Dendritic cell treated with granulocyte-macrophage colony-stimulating factor and Interleukin-4, amounts not matched to agents 40 ng/mL and 50 ng/mL, for 4 days (primary cell): Measurements from ENCODE around the gene LEPROT.
A peak's percentile ranks its signal among the peaks of the same experiment; 100 is the strongest.

Experiments used
- H3K27ac Mint-ChIP-seq: one replicate; pipeline ENCODE4 v1.8.0; 2022; ENCODE audit warnings: mild to moderate bottlenecking, mixed read lengths
- H3K27me3 Mint-ChIP-seq: one replicate; pipeline ENCODE4 v1.8.0; 2022; ENCODE audit warnings: mild to moderate bottlenecking, mixed read lengths
- H3K36me3 Mint-ChIP-seq: one replicate; pipeline ENCODE4 v1.8.0; 2022; ENCODE audit warnings: low read depth, mixed read lengths
- H3K4me1 Mint-ChIP-seq: one replicate; pipeline ENCODE4 v1.8.0; 2022; ENCODE audit warnings: low read depth, mixed read lengths
- H3K4me3 Mint-ChIP-seq: one replicate; pipeline ENCODE4 v1.8.0; 2022; ENCODE audit warnings: mild to moderate bottlenecking, moderate library complexity, mixed read lengths
- H3K9me3 Mint-ChIP-seq: one replicate; pipeline ENCODE4 v1.8.0; 2022; ENCODE audit warnings: mixed read lengths
- intact Hi-C: fragments of 100-400 bp; cut with micrococcal nuclease; formaldehyde crosslinking; loops from one replicate; pipeline ENCODE4 v1.15.0; 2022

Gene LEPROT

GRCh38 chr1:65421351-65422025, 1.0 kb downstream of the LEPROT start:
- Mint-ChIP-seq H3K27ac (no peak overlapping the region), H3K4me3 (no peak overlapping the region), H3K9me3 (no peaks in the 10 kb centered on the region), H3K36me3 (peaks cover 27% of the 10 kb centered on the region), H3K27me3 (no peaks in the 10 kb centered on the region), H3K4me1 (peaks cover 22% of the 10 kb centered on the region)
- intact Hi-C loops = loop anchor here (2.0 to 10.0 kb wide), 5 partner anchors 187 to 2003 kb away; no protein-coding TSS in a partner anchor

- Mint-ChIP-seq H3K9me3 (no peaks in the 10 kb centered on the region), H3K4me1 (peaks cover 22% of the 10 kb centered on the region), H3K4me3 (no peak overlapping the region), H3K27ac (no peak overlapping the region), H3K36me3 (peaks cover 37% of the 10 kb centered on the region), H3K27me3 (no peaks in the 10 kb centered on the region)
- intact Hi-C loops = loop anchor here (5.0 to 10.0 kb wide), 4 partner anchors 188 to 2002 kb away; no protein-coding TSS in a partner anchor
Observed at GRCh38 chr1:65422241-65423203, 2.1 kb downstream of the LEPROT start.

DNA sequence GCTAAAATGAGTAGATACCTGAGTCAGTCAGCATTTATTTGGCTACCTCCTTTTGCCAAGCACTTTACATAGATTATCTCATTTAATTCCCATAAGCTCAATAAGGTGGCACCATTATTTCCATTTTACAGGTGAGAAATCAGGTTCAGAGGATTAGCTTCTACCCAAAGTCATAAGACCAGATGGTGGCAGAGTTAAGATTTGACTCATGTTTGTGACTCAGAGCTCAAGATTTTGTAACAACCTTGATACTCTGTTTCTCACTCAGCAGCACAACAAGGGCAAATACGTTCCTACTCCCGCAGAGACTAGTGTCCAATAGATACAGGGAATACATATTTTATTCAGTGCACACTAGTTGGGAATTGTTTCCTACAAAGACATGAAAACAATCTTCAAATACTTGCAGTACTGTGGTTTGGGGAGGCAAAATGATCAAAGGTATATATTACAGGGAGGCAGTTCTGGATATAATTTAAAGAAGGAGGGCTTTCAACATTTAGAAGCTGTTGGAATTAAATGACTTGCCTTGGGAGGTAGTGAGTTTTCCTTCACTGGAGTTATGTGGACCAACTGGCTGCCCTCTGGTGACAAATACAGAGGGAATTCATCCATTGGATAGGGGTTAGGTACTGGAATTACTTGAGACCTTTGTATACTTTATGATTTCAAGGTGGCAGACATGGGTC, 3.6 kb downstream of the LEPROT start:
- Mint-ChIP-seq H3K27ac (no peak overlapping the region), H3K9me3 (no peaks in the 10 kb centered on the region), H3K4me1 (peaks cover 24% of the 10 kb centered on the region), H3K27me3 (no peaks in the 10 kb centered on the region), H3K4me3 (no peak overlapping the region), H3K36me3 (peaks cover 50% of the 10 kb centered on the region)
- intact Hi-C loops = loop anchor here (5.0 to 10.0 kb wide), 4 partner anchors 189 to 2001 kb away; no protein-coding TSS in a partner anchor

- H3K27me3 Mint-ChIP-seq = no peaks in the 10 kb centered on the region
- intact Hi-C loops = loop anchor here (5.0 to 10.0 kb wide), 4 partner anchors 190 to 2000 kb away; no protein-coding TSS in a partner anchor
- H3K9me3 Mint-ChIP-seq = no peaks in the 10 kb centered on the region
- H3K27ac Mint-ChIP-seq = no peak overlapping the region
- peaks cover 25% of the 10 kb centered on the region for H3K4me1 Mint-ChIP-seq
- no peak overlapping the region for H3K4me3 Mint-ChIP-seq
- H3K36me3 Mint-ChIP-seq = peaks cover 55% of the 10 kb centered on the region
Observed at GRCh38 chr1:65424573-65424889, 4.1 kb downstream of the LEPROT start.

DNA sequence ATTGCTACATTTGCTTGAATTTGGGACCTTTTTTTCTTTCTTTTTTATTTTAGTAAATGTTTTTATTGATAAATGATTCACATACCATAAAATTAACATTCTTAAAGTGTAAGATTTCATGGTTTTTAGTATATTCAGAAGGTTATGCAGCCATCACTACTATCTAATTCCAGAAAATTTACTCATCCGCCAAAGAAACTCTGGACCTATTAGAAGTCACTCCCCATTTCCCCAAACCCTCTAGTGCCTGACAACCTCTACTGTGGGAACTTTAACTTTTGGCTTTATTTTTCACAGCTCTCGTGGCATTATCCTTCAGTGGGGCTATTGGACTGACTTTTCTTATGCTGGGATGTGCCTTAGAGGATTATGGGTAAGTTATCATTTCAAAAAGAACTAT, 4.5 kb downstream of the LEPROT start:
- H3K4me1 Mint-ChIP-seq = peaks cover 25% of the 10 kb centered on the region
- H3K4me3 Mint-ChIP-seq = no peak overlapping the region
- no peaks in the 10 kb centered on the region for H3K27me3 Mint-ChIP-seq
- H3K36me3 Mint-ChIP-seq = peaks cover 60% of the 10 kb centered on the region
- intact Hi-C loops = loop anchor here (10.0 kb wide), 3 partner anchors 190 to 2000 kb away; no protein-coding TSS in a partner anchor
- no peaks in the 10 kb centered on the region for H3K9me3 Mint-ChIP-seq
- no peak overlapping the region for H3K27ac Mint-ChIP-seq

DNA sequence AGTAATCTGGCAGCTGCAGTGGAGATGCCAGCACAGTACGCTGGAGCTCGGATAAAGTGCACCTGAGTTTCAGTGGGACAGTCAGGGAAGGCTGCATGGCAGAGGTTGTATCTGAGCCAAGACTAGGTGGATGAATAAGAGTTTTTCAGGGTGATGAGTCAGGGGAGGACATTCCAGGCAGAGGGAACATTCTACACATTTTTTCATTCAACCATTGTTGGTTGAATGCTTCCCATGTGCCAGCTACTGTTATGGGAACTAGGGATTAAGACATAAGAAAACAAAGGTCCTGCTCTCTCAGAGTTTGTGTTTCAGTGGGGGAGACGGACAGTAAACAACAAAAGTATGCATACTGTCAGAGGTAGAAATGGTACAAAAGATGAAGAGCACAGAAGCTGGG, 5.2 kb downstream of the LEPROT start:
- Mint-ChIP-seq H3K36me3 (peaks cover 66% of the 10 kb centered on the region), H3K27me3 (no peaks in the 10 kb centered on the region), H3K27ac (no peak overlapping the region), H3K4me1 (peaks cover 29% of the 10 kb centered on the region), H3K4me3 (no peak overlapping the region), H3K9me3 (no peaks in the 10 kb centered on the region)
- intact Hi-C loops = loop anchor here (10.0 kb wide), 3 partner anchors 191 to 1999 kb away; no protein-coding TSS in a partner anchor

- H3K36me3 Mint-ChIP-seq = peaks cover 89% of the 10 kb centered on the region
- peaks cover 29% of the 10 kb centered on the region for H3K4me1 Mint-ChIP-seq
- H3K27me3 Mint-ChIP-seq = no peaks in the 10 kb centered on the region
- no peaks in the 10 kb centered on the region for H3K9me3 Mint-ChIP-seq
- intact Hi-C loops = loop anchor here (10.0 kb wide), 3 partner anchors 194 to 1996 kb away; no protein-coding TSS in a partner anchor
- no peak overlapping the region for H3K4me3 Mint-ChIP-seq
- H3K27ac Mint-ChIP-seq = no peak overlapping the region
Observed at GRCh38 chr1:65429078-65429477, 8.6 kb downstream of the LEPROT start.

DNA sequence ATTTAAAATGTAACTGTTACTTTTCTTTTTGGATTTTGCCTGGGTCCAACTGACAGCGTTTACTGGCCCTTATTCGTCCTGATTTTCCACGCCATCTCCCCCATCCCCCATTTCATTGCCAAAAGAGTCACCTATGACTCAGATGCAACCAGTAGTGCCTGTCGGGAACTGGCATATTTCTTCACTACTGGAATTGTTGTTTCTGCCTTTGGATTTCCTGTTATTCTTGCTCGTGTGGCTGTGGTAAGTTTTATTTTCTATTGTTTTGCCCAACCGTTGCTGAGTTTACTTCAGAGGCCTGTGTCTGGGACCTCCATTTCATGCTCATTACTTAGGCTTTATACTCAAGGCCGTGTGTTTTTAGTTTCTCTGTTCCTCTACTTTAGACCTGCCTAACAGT, 9.3 kb downstream of the LEPROT start:
- intact Hi-C loops = loop anchor here (2.0 to 10.0 kb wide), 4 partner anchors 195 to 1995 kb away; no protein-coding TSS in a partner anchor
- Mint-ChIP-seq H3K36me3 (peaks cover 88% of the 10 kb centered on the region), H3K4me3 (no peak overlapping the region), H3K27me3 (no peaks in the 10 kb centered on the region), H3K4me1 (peaks cover 25% of the 10 kb centered on the region), H3K9me3 (no peaks in the 10 kb centered on the region), H3K27ac (peak overlapping the region; percentile 20)

DNA sequence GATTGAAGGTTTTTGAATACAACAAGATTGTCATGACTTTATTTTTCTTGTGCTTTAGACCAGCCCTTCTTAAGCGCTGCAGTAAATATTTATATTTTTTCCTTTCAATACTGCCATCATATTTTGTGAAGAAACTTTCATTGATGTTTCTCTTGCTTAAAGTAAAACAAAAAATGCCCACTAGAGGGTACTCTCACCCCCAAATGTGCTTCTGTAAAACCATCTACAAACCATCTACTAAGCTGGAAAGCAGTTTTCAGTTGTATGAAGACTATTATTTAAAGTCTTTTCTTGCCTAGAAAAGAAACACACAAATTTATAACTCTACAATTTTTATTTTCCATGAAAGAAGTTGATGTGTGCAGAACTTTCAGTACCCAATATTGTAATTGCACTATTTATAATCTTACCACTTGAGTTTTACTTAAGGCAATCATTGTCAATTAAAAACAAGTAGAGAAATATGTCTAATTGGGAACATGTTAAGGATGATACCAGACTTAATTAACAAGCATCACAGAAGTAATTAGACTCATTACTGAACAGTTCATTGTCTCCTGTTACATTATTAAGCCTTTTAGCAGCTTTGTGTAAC, 10.7 kb downstream of the LEPROT start:
- Mint-ChIP-seq H3K27ac (no peak overlapping the region), H3K27me3 (no peaks in the 10 kb centered on the region)

DNA sequence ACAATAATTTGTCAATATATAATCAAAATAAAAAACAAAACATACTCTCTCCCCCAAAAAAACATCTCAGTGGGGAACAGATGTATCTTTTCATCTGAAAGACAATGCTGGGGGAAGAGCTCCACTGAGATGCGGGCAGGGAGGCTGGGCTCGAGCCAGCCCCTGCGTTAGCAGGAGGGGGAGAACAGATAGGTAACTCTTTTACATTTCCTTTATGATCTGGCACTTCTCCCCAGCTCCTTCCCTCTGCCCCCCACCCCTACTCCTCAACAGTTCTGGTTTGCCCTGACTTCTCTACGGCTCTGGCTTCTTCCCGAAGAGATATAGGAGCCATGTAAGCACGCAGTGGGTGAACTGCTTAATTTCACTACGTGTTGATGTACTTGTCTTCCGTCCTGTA, 12.4 kb downstream of the LEPROT start:
- no peaks in the 10 kb centered on the region for H3K27me3 Mint-ChIP-seq
- intact Hi-C loops = no loop called here
- peaks cover 18% of the 10 kb centered on the region for H3K4me1 Mint-ChIP-seq
- H3K9me3 Mint-ChIP-seq = no peaks in the 10 kb centered on the region
- H3K36me3 Mint-ChIP-seq = peaks cover 83% of the 10 kb centered on the region
- no peak overlapping the region for H3K4me3 Mint-ChIP-seq
- no peak overlapping the region for H3K27ac Mint-ChIP-seq

More for the DNA sequence above, 10.7 kb downstream of the LEPROT start:
- Mint-ChIP-seq H3K4me1 (peaks cover 18% of the 10 kb centered on the region), H3K9me3 (no peaks in the 10 kb centered on the region), H3K4me3 (no peak overlapping the region), H3K36me3 (peaks cover 87% of the 10 kb centered on the region)
- intact Hi-C loops = loop anchor here (2.0 kb wide), 1 partner anchor 256 kb away; no protein-coding TSS in a partner anchor

DNA sequence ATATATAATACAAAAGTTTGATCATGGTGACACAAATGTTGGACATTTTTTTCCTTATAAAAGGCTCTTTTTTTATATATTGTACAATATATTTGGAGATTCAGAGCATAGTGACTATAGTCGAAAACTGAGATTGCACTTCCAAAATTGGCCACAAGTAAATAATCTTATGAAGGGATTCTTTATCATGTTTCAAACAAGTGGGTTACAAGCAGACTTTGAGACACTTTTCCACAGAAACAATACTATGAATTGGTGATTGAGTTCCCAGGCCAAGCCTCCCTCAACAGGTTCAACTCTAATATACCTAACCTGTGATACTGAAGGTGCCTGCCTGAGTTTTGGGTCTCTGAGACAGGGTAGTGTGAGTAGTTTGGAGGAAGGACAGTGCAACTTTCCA, 13.8 kb downstream of the LEPROT start:
- intact Hi-C loops = no loop called here
- Mint-ChIP-seq H3K9me3 (no peaks in the 10 kb centered on the region), H3K4me3 (no peak overlapping the region), H3K27ac (no peak overlapping the region), H3K27me3 (no peaks in the 10 kb centered on the region), H3K4me1 (peaks cover 14% of the 10 kb centered on the region), H3K36me3 (peaks cover 71% of the 10 kb centered on the region)

- peaks cover 66% of the 10 kb centered on the region for H3K36me3 Mint-ChIP-seq
- no peaks in the 10 kb centered on the region for H3K9me3 Mint-ChIP-seq
- H3K27me3 Mint-ChIP-seq = no peaks in the 10 kb centered on the region
- H3K4me1 Mint-ChIP-seq = peaks cover 10% of the 10 kb centered on the region
- intact Hi-C loops = no loop called here
- no peak overlapping the region for H3K27ac Mint-ChIP-seq
- H3K4me3 Mint-ChIP-seq = no peak overlapping the region
Observed at GRCh38 chr1:65434760-65435159, 14.3 kb downstream of the LEPROT start.

DNA sequence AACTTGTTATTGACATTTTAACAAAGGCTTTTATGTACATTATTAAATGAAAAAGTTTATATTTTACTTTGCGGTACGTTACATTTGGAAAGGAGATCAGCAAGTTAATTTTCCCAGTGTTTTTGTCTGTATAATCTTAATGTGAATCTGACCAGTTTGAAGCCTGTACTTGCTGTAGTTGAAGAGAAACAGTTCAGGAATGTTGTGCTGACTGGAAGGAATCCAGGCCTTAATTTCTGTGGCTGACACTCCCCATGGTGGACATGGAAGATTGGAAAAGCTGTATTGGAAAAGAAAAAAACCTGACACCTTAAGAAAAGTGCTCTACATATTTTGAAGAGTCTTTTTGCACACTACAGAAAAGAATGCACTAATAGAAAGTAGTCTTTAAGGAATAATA, 15.5 kb downstream of the LEPROT start:
- no peak overlapping the region for H3K4me3 Mint-ChIP-seq
- H3K27ac Mint-ChIP-seq = no peak overlapping the region
- H3K4me1 Mint-ChIP-seq = peaks cover 6% of the 10 kb centered on the region
- no peaks in the 10 kb centered on the region for H3K9me3 Mint-ChIP-seq
- no peaks in the 10 kb centered on the region for H3K27me3 Mint-ChIP-seq
- intact Hi-C loops = no loop called here
- H3K36me3 Mint-ChIP-seq = peaks cover 53% of the 10 kb centered on the region
